ENCODE data around the gene MMD.

DNA sequence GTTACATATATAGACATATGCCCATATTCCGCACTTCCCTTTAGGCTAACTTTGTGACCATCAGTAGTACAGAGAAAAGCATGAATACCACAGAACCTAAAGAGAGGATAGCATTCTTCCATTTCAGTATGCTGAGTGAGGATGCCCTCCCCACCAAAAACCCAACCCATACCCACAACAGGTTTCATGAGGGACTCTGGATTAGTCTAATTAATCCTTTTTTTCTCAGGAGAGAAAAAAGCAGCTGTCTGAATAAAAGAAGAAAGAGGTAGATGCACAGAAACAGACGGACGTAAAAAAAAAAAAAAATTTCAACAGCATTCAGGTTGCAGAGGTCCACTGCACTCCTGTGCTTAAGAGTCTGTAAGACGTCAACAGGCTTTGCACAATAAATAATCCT lies 6.7 kb downstream of the MMD start:
- TF ChIP-seq NR3C1 (CRISPR knock-in tag; IDR thresholded peaks at IDR 0.05) (no peak), BRF1 (IDR thresholded peaks at IDR 0.05; ENCODE audit: borderline replicate concordance, extremely low read depth, insufficient read length) (no peak), ZNF175 (CRISPR knock-in tag; IDR thresholded peaks at IDR 0.05; ENCODE audit: low read depth) (no peak), CHD2 (IDR thresholded peaks at IDR 0.05; ENCODE audit: low read depth, low read length) (no peak), MTA3 (IDR thresholded peaks at IDR 0.05; ENCODE audit: borderline replicate concordance) (no peak), CBX5 (IDR thresholded peaks at IDR 0.05; ENCODE audit: borderline replicate concordance, low read depth) (no peak), FOSL1 (tag; conservative IDR thresholded peaks at IDR 0.05) (no peak), FOXP4 (CRISPR knock-in tag; IDR thresholded peaks at IDR 0.05; ENCODE audit: borderline replicate concordance) (no peak), CREB1 (IDR thresholded peaks at IDR 0.05) (no peak), CREB1 (CRISPR knock-in tag; IDR thresholded peaks at IDR 0.05) (no peak)
- TF ChIP-seq, protein P1, sequence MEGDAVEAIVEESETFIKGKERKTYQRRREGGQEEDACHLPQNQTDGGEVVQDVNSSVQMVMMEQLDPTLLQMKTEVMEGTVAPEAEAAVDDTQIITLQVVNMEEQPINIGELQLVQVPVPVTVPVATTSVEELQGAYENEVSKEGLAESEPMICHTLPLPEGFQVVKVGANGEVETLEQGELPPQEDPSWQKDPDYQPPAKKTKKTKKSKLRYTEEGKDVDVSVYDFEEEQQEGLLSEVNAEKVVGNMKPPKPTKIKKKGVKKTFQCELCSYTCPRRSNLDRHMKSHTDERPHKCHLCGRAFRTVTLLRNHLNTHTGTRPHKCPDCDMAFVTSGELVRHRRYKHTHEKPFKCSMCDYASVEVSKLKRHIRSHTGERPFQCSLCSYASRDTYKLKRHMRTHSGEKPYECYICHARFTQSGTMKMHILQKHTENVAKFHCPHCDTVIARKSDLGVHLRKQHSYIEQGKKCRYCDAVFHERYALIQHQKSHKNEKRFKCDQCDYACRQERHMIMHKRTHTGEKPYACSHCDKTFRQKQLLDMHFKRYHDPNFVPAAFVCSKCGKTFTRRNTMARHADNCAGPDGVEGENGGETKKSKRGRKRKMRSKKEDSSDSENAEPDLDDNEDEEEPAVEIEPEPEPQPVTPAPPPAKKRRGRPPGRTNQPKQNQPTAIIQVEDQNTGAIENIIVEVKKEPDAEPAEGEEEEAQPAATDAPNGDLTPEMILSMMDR (IDR thresholded peaks at IDR 0.05 in 2 of 3, conservative IDR thresholded peaks at IDR 0.05 in 1 of 3; ENCODE audit: insufficient read depth in 2 of 3, low read depth in 1 of 3, low read length in 3 of 3), result no peak
- TF ChIP-seq, protein P2, sequence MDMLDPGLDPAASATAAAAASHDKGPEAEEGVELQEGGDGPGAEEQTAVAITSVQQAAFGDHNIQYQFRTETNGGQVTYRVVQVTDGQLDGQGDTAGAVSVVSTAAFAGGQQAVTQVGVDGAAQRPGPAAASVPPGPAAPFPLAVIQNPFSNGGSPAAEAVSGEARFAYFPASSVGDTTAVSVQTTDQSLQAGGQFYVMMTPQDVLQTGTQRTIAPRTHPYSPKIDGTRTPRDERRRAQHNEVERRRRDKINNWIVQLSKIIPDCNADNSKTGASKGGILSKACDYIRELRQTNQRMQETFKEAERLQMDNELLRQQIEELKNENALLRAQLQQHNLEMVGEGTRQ (CRISPR knock-in tag; IDR thresholded peaks at IDR 0.05), result no peak
- TF ChIP-seq, protein P3, sequence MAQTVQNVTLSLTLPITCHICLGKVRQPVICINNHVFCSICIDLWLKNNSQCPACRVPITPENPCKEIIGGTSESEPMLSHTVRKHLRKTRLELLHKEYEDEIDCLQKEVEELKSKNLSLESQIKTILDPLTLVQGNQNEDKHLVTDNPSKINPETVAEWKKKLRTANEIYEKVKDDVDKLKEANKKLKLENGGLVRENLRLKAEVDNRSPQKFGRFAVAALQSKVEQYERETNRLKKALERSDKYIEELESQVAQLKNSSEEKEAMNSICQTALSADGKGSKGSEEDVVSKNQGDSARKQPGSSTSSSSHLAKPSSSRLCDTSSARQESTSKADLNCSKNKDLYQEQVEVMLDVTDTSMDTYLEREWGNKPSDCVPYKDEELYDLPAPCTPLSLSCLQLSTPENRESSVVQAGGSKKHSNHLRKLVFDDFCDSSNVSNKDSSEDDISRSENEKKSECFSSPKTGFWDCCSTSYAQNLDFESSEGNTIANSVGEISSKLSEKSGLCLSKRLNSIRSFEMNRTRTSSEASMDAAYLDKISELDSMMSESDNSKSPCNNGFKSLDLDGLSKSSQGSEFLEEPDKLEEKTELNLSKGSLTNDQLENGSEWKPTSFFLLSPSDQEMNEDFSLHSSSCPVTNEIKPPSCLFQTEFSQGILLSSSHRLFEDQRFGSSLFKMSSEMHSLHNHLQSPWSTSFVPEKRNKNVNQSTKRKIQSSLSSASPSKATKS (CRISPR knock-in tag; IDR thresholded peaks at IDR 0.05), result no peak

All from K562 (cell line).